GM21515 (cell line): ENCODE measurements around the gene KRTAP10-2.

ENCODE experiments used
- ATAC-seq: cut with Tn5 transposase; IDR thresholded peaks from one replicate; pipeline ENCODE4 v1.9.1; 2021; ENCODE audit not compliant: unreplicated experiment

The KRTAP10-2 gene

GRCh38 chr21:44515359-44516165, 35.7 kb downstream of the KRTAP10-2 start:
- no peak for ATAC-seq

GRCh38 chr21:44514746-44515358, 36.5 kb downstream of the KRTAP10-2 start:
- no peak for ATAC-seq

- ATAC-seq = no peak
Measured at GRCh38 chr21:44514218-44514520, 37.1 kb downstream of the KRTAP10-2 start.

GRCh38 chr21:44513389-44514217, 37.7 kb downstream of the KRTAP10-2 start:
- ATAC-seq = no peak

- ATAC-seq = no peak
Measured at GRCh38 chr21:44512496-44513388, 38.6 kb downstream of the KRTAP10-2 start.

- no peak for ATAC-seq
Measured at GRCh38 chr21:44511938-44512275, 39.4 kb downstream of the KRTAP10-2 start.

- ATAC-seq = no peak
Measured at GRCh38 chr21:44511219-44511937, 39.9 kb downstream of the KRTAP10-2 start.

- no peak for ATAC-seq
Measured at GRCh38 chr21:44510508-44511218, 40.6 kb downstream of the KRTAP10-2 start.

- ATAC-seq = no peak
Measured at GRCh38 chr21:44510109-44510507, 41.2 kb downstream of the KRTAP10-2 start.

- no peak for ATAC-seq
Measured at GRCh38 chr21:44509539-44509938, 41.8 kb downstream of the KRTAP10-2 start.

- no peak for ATAC-seq
Measured at GRCh38 chr21:44508711-44509445, 42.4 kb downstream of the KRTAP10-2 start.

GRCh38 chr21:44508426-44508710, 42.9 kb downstream of the KRTAP10-2 start:
- no peak for ATAC-seq

- no peak for ATAC-seq
Measured at GRCh38 chr21:44507673-44508425, 43.5 kb downstream of the KRTAP10-2 start.

GRCh38 chr21:44506279-44507255, 44.7 kb downstream of the KRTAP10-2 start:
- no peak for ATAC-seq

- no peak for ATAC-seq
Measured at GRCh38 chr21:44505673-44506278, 45.5 kb downstream of the KRTAP10-2 start.

GRCh38 chr21:44503901-44504399, 47.4 kb downstream of the KRTAP10-2 start:
- ATAC-seq = no peak
